Activated naive CD8-positive, alpha-beta T cell treated with anti-CD3 and anti-CD28 coated beads, Interleukin-2, amount 50 U/mL, for 16 hours (primary cell): Measurements from ENCODE around the gene PAWR.
"Not testable (repeated sequence)": the region's sequence is repeated elsewhere in the genome, so short reads cannot be mapped to it uniquely, and the experiment has no call there.

Experiments used
- DNase-seq: peaks from one replicate; pipeline ENCODE4 v3.0.0-alpha.2; 2020; ENCODE audit warnings: low read depth, low spot score

The PAWR gene

DNA sequence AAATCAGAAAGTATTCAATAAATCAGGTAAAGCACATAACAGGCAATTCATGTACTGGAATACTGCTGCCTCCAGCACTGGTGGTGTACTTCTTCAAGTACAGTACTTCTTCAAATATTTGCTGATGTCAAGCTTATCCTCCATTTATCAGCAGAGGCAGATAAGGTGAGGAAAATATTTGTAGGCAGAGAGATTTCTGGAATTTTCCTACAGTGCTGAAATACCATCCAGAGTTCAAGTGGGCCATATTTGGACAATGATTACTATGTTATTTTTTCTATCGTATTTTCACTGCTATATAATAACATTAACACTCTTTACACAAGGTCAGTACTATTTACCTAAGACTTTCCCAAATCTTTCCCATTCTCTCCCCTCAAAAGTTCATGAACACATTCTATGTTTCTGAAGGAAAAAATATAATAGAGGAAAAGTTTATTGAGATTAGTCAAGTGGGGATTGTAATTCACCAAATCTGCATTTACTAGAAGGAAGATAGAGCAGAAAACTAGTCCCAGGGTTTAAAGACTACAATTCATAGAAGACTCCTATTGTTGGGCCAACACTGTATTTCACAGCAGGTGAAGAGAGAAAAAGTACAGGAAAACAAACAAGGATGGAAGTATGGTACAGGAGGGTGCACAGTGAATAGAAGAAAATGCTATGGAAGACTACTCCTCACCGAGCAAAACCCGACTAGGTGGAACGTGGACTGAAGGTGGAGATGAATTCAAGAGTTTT, 141.1 kb downstream of the PAWR start:
- DNase-seq = no peak

DNA sequence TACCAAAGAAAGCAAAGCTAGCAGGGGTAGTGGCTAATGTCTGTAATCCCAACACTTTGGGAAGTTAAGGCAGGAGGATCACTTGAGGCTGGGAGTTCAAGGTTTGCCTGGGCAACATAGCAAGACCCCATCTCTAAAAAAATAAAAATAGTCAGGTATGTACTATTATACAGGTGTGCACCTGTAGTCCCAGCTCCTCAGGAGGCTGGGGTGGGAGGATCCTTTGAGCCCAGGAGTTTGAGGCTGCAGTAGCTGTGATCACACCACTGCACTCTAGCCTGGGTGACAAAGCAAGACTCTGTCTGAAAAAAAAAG, 142.2 kb downstream of the PAWR start:
- DNase-seq = no peak

DNA sequence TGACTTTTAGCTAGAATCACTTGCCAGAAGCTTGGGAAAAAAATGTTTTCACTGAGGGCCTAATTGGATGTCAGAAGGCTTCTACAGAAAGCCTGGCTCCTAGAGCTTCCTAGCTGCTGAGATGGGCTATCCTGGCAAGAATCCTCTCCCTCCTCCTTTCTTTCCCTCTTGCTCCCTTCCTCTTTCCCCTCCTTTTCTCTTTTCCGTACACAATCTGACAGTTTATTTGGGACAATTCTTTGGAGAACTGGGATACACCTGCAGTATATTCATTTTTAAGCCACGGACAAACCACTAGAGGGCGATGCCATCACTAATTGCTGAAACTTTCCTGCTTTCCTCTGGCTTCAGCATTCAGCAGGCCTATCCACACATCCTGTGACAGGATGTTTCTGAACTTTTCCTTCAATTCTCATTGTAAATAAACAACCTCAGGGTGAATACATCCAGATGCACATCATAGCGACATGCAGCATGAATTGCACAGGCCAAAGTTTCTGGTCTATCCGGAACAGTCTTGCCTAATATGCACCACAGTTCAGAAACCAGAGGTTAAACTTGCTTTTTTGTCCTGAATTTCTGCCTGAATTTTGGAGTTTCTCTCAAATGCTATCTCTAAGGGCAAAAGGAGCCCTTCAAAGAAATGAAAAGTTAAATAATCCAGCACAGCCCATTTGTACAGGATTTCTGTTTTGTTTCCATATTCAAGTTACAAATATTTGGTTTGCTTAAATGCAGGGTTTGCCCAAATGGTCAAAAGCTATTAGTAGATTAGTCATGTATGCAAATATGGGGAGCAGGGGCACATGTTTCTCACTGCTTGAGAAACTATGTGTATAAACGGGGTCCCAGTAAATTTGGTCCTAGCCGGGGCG, 142.8 kb downstream of the PAWR start:
- no peak for DNase-seq

GRCh38 chr12:79547044-79547734, 143.6 kb downstream of the PAWR start:
- no peak for DNase-seq

DNA sequence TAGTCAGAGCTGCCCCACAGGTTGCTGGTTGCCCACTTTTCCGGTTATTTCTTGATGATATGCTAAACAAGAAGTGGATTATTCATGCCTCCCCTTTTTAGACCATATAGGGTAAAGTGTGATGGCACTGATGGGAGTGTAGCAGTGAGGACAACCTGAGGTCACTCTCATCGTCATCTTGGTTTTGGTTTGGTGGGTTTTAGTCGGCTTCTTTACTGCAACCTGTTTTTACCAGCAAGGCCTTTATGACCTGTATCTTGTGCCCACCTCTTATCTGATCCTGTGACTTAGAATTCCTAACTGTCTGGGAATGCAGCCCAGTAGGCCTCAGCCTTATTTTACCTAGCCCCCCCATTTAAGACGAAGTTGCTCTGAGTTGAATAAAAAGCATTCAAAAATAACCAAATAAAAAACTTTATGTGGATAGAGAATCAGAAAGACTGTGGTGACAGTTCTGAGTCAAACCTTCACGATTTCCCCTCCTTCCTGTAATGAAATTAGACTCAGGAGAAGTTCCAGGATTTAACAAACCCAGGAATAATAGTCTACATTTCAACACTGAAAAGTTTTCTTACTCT, 144.2 kb downstream of the PAWR start:
- DNase-seq = no peak

DNA sequence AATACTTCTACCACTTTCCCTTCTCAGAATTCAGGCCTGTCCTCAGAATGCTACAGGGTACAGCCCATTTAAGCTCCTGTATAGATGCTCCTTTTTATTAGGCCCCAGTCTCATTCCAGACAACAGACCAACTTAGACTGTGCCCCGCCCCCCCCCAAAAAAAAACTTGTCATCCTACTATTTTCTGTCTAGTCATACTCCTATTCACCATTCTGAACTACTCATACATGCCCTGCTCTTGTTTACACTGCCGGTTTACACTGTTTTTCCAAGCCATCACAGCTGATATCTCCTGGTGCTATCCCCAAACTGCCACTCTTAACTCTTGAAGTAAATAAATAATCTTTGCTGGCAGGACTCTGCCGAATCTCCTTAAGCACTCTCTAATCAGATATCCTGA, 146.3 kb downstream of the PAWR start:
- not testable (repeated sequence) for DNase-seq

- DNase-seq = no peak
Measured at GRCh38 chr12:79537675-79538074, 153.1 kb downstream of the PAWR start.

GRCh38 chr12:79535751-79536150, 155.0 kb downstream of the PAWR start:
- DNase-seq = no peak
